Common myeloid progenitor, CD34-positive (primary cell): ENCODE measurements around the gene CPN2.

Experiments
- CTCF ChIA-PET: fragments of 350-600 bp; sonication (Branson Sonifier 250); formaldehyde crosslinking; loops from one replicate; lab custom pipeline; 2021; ENCODE audit warnings: antibody characterized with exemption; lab: Charles Lee
- POLR2A ChIA-PET: fragments of 350-600 bp; sonication (Branson Sonifier 250); formaldehyde crosslinking; loops from one replicate; lab custom pipeline; 2021; ENCODE audit warnings: antibody characterized with exemption; lab: Charles Lee
- DNase-seq, 3 donors: peaks; one replicate each; pipeline versions ENCODE4 v3.0.0 to v3.0.0-alpha.2; 2013
- H3K27ac ChIP-seq, 2 experiments: 1 replicate in 1 of 2; 2 replicates in 1 of 2; pipeline ENCODE4 v1.7.0; 2013; ENCODE audit warnings: inconsistent platforms in 2 of 2, low read length in 2 of 2, mild to moderate bottlenecking in 2 of 2, low read depth in 1 of 2, moderate library complexity in 1 of 2; ENCODE audit not compliant: severe bottlenecking in 2 of 2, insufficient read depth in 1 of 2, poor library complexity in 1 of 2
- H3K27me3 ChIP-seq, 5 experiments: replicated peaks in 2 of 5; 1 replicate in 3 of 5; 2 replicates in 2 of 5; pipeline versions ENCODE4 v1.6.1 to v1.7.0; 2013; ENCODE audit warnings: low read length in 4 of 5, mild to moderate bottlenecking in 2 of 5, moderate library complexity in 2 of 5, inconsistent platforms in 1 of 5; ENCODE audit not compliant: insufficient read depth in 5 of 5, control insufficient read depth in 4 of 5
- H3K36me3 ChIP-seq, 4 experiments: 1 replicate in 2 of 4; 2 replicates in 2 of 4; pipeline versions ENCODE4 v1.6.1 to v1.7.0; 2013; ENCODE audit warnings: low read length in 3 of 4, control low read depth in 1 of 4, mild to moderate bottlenecking in 1 of 4; ENCODE audit not compliant: control insufficient read depth in 4 of 4, insufficient read depth in 4 of 4
- H3K4me1 ChIP-seq, 4 experiments: 1 replicate in 3 of 4; 2 replicates in 1 of 4; pipeline versions ENCODE4 v1.6.1 to v1.7.1; 2013; ENCODE audit warnings: low read length in 3 of 4, mild to moderate bottlenecking in 3 of 4, control low read depth in 1 of 4, inconsistent platforms in 1 of 4, moderate library complexity in 1 of 4; ENCODE audit not compliant: control insufficient read depth in 4 of 4, insufficient read depth in 4 of 4; ENCODE audit errors: control extremely low read depth in 1 of 4
- H3K4me3 ChIP-seq, 7 experiments: 1 replicate in 4 of 7; 2 replicates in 3 of 7; pipeline versions ENCODE4 v1.5.1 to v1.7.0; 2013; ENCODE audit warnings: mild to moderate bottlenecking in 7 of 7, low read length in 6 of 7, moderate library complexity in 6 of 7, inconsistent platforms in 2 of 7, low read depth in 2 of 7, control low read depth in 1 of 7; ENCODE audit not compliant: insufficient read depth in 4 of 7, control insufficient read depth in 1 of 7; ENCODE audit errors: extremely low read depth in 1 of 7
- H3K9me3 ChIP-seq, 5 experiments: 1 replicate in 4 of 5; 2 replicates in 1 of 5; pipeline versions ENCODE4 v1.6.1 to v1.7.1; 2013; ENCODE audit warnings: low read length in 4 of 5, mild to moderate bottlenecking in 2 of 5, inconsistent platforms in 1 of 5, low read depth in 1 of 5, moderate library complexity in 1 of 5; ENCODE audit not compliant: control insufficient read depth in 4 of 5, insufficient read depth in 2 of 5; ENCODE audit errors: control extremely low read depth in 1 of 5
- WGBS: methylation state at CpG from one replicate; pipeline ENCODE4 v1.1.5; 2013; ENCODE audit not compliant: insufficient coverage; 5-methylcytosine and 5-hydroxymethylcytosine counted together

Gene CPN2

GRCh38 chr3:194348354-194348753, 2.8 kb downstream of the CPN2 start:
- H3K4me3 ChIP-seq: no peak overlapping the region
- WGBS: 100% methylated on average over 2 of the region's 6 CpGs
- ChIA-PET CTCF (no interaction called here), POLR2A (no interaction called here)
- DNase-seq: no peak
- no peaks in the 10 kb centered on the region for H3K36me3 ChIP-seq
- no peaks in the 10 kb centered on the region for H3K4me1 ChIP-seq
- H3K9me3 ChIP-seq: no peaks in the 10 kb centered on the region
- no peak overlapping the region for H3K27ac ChIP-seq
- peaks cover 0 to 3% (median 0%) of the 10 kb centered on the region in 5 experiments for H3K27me3 ChIP-seq

GRCh38 chr3:194346621-194347020, 4.5 kb downstream of the CPN2 start:
- H3K36me3 ChIP-seq: no peaks in the 10 kb centered on the region
- DNase-seq: no peak
- WGBS: 87% methylated on average over 4 of the region's 5 CpGs
- no peaks in the 10 kb centered on the region for H3K4me1 ChIP-seq
- no peaks in the 10 kb centered on the region for H3K9me3 ChIP-seq
- ChIA-PET POLR2A (no interaction called here), CTCF (interaction anchor here (1.6 to 20.3 kb wide), 4 partner anchors 11 to 55 kb away, joined by 4 to 349 read pairs (median 80); partner anchors contain the start of gene GP5)
- no peak overlapping the region for H3K4me3 ChIP-seq
- no peak overlapping the region for H3K27ac ChIP-seq
- H3K27me3 ChIP-seq: peaks cover 0 to 7% (median 3%) of the 10 kb centered on the region in 5 experiments

DNA sequence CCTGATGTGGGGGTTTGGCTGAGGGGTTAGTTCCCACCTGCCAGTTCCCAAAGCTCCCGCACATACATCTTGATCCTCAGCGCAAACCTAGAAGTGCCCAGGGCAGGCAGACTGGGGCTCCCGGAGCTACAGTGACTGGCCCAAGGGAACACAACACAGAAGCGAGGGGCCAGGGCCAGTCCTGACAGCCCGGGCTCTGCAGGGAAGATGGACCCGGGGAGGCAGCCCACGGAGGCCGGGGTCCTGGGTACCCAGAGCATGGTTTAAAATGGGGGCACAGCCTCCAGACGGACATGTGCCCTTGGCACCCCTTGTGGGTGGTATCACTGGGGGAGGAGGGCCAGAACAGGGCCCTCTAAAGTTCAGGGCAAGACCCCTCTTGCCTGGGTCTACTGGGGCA, 5.1 kb downstream of the CPN2 start:
- Histone ChIP-seq H3K4me1 (no peaks in the 10 kb centered on the region), H3K27ac (no peak overlapping the region), H3K27me3 (peaks cover 0 to 7% (median 3%) of the 10 kb centered on the region in 5 experiments), H3K36me3 (no peaks in the 10 kb centered on the region), H3K9me3 (no peaks in the 10 kb centered on the region), H3K4me3 (no peak overlapping the region)
- WGBS: 93% methylated on average over 9 of the region's 9 CpGs
- CTCF ChIA-PET: interaction anchor here (1.4 to 20.3 kb wide), 9 partner anchors 11 to 680 kb away, joined by 3 to 349 read pairs (median 7); partner anchors contain the start of gene GP5
- no peak for DNase-seq
- POLR2A ChIA-PET: no interaction called here

- ChIA-PET POLR2A (no interaction called here), CTCF (interaction anchor here (0.6 to 20.3 kb wide), 18 partner anchors 11 to 1998 kb away, joined by 3 to 349 read pairs (median 4); partner anchors contain the start of gene GP5)
- WGBS: 41% methylated on average over 8 of the region's 9 CpGs
- no peaks in the 10 kb centered on the region for H3K9me3 ChIP-seq
- H3K4me3 ChIP-seq: no peak overlapping the region
- DNase-seq: peak; percentile 59 to 79 (median 73)
- H3K36me3 ChIP-seq: no peaks in the 10 kb centered on the region
- H3K27me3 ChIP-seq: peaks cover 0 to 7% (median 3%) of the 10 kb centered on the region in 5 experiments
- H3K4me1 ChIP-seq: no peaks in the 10 kb centered on the region
- H3K27ac ChIP-seq: no peak overlapping the region
Measured at GRCh38 chr3:194344012-194344411, 7.1 kb downstream of the CPN2 start.

DNA sequence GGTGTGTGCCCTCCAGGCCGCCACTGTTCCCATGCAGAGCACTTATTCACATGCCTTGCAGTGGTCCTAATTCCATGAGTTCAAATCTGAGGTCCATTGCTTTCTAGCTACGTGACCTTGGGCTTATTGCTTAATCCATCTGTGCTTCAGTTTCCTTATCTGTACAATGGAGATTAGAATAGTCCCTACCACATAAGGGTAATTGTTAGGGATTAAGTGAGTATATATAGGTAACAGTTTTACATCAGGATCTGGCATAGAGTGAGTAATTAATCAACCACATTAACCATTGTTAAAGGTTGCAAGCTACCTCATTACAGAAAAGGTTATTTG, 7.6 kb downstream of the CPN2 start:
- 85% methylated on average over 1 of the region's 2 CpGs for WGBS
- no peak for DNase-seq
- ChIA-PET POLR2A (no interaction called here), CTCF (interaction anchor here (0.6 to 20.3 kb wide), 14 partner anchors 10 to 1998 kb away, joined by 3 to 349 read pairs (median 4); partner anchors contain the start of gene GP5)
- H3K4me3 ChIP-seq: no peak overlapping the region
- no peaks in the 10 kb centered on the region for H3K9me3 ChIP-seq
- H3K27me3 ChIP-seq: peaks cover 0 to 7% (median 3%) of the 10 kb centered on the region in 5 experiments
- no peaks in the 10 kb centered on the region for H3K4me1 ChIP-seq
- H3K27ac ChIP-seq: no peak overlapping the region
- no peaks in the 10 kb centered on the region for H3K36me3 ChIP-seq

GRCh38 chr3:194342861-194343560, 8.1 kb downstream of the CPN2 start:
- no peak for DNase-seq
- ChIA-PET POLR2A (no interaction called here), CTCF (interaction anchor here (0.6 to 20.3 kb wide), 16 partner anchors 7 to 1997 kb away, joined by 3 to 349 read pairs (median 4); partner anchors contain the start of gene GP5)
- H3K4me1 ChIP-seq: no peaks in the 10 kb centered on the region
- no peak overlapping the region for H3K27ac ChIP-seq
- H3K27me3 ChIP-seq: peaks cover 0 to 7% (median 3%) of the 10 kb centered on the region in 5 experiments
- H3K36me3 ChIP-seq: no peaks in the 10 kb centered on the region
- H3K9me3 ChIP-seq: no peaks in the 10 kb centered on the region
- WGBS: 96% methylated on average over 4 of the region's 9 CpGs
- no peak overlapping the region for H3K4me3 ChIP-seq

- CTCF ChIA-PET: interaction anchor here (1.1 to 20.3 kb wide), 5 partner anchors 7 to 131 kb away, joined by 3 to 349 read pairs (median 4); partner anchors contain the start of gene GP5
- Histone ChIP-seq H3K4me1 (no peaks in the 10 kb centered on the region), H3K27me3 (peaks cover 0 to 11% (median 3%) of the 10 kb centered on the region in 5 experiments), H3K9me3 (no peaks in the 10 kb centered on the region), H3K4me3 (no peak overlapping the region), H3K36me3 (no peaks in the 10 kb centered on the region), H3K27ac (no peak overlapping the region)
- POLR2A ChIA-PET: no interaction called here
- DNase-seq: no peak
- 97% methylated on average over 16 of the region's 24 CpGs for WGBS
Measured at GRCh38 chr3:194340757-194341400, 10.2 kb downstream of the CPN2 start.
